ENCODE data around the gene BPNT1. TPM values are rescaled to one million over a fixed set of nuclear protein-coding genes. Genes with fewer than 3 reads are reported as not detected.

The BPNT1 gene, protein sequence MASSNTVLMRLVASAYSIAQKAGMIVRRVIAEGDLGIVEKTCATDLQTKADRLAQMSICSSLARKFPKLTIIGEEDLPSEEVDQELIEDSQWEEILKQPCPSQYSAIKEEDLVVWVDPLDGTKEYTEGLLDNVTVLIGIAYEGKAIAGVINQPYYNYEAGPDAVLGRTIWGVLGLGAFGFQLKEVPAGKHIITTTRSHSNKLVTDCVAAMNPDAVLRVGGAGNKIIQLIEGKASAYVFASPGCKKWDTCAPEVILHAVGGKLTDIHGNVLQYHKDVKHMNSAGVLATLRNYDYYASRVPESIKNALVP
- total RNA-seq (21.8 and 23.8 TPM in 2 replicates), polyA plus RNA-seq (51.2 and 54.9 TPM in 2 replicates), polyA minus RNA-seq (ENCODE audit: low replicate concordance) (9.3 and 26.5 TPM in 2 replicates)
- 24.9 and 28.4 TPM in 2 replicates for polyA plus RNA-seq (2012)

DNA sequence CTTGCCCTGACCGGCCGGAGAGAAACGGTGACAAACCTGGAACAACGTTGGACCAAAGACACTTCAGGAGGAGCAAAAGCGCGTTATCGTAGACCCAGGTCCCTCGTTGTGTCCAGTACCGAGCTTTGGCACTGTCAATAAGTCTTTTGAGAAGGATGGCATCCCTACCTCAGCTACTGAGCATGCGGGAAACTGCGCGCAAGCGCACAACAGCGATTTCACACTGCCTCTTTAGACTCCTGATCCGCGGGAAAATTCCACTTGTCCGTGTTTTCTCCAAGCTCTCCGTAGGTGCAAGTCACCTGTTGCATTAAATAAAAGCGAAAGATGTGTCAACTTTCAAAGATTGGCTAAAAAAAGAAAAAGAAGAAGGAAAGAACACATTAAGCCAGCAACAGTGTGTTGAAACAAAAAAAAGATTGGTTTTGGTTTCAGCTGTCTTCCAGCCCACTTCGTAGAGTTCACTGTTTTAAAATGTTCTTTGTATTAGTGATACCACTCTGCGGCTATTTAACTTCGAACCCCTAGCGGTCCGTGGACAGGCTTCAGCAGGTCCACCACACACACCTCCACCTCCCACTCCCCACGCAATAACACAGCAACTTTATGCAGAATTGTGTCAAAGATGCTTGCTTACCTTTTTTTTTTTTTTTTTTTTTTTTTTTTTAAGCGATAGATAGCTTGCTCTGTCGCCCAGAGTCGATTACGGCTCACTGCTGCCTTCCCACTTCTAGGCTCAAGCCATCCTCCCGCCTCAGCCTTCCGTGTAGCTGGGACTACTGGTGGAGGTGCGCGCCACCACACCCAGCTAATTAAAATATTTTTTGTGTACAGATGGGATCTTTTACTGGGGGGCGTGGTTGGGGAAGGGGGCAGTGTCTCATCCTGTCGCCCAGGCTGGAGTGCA, at the start of gene BPNT1:
BPNT1 (minus strand) TSS at position 139 of the 907 bp plus-strand sequence. CDS start 9,942 bp downstream, outside the sequence.
- no peak within 1 kb of the TSS for H3K27ac ChIP-seq (ENCODE audit: insufficient read depth, low read length)
- TF ChIP-seq EZH2 (IDR thresholded peaks at IDR 0.05; ENCODE audit: low read length, missing control alignments) = no peak
- TF ChIP-seq, protein P1, sequence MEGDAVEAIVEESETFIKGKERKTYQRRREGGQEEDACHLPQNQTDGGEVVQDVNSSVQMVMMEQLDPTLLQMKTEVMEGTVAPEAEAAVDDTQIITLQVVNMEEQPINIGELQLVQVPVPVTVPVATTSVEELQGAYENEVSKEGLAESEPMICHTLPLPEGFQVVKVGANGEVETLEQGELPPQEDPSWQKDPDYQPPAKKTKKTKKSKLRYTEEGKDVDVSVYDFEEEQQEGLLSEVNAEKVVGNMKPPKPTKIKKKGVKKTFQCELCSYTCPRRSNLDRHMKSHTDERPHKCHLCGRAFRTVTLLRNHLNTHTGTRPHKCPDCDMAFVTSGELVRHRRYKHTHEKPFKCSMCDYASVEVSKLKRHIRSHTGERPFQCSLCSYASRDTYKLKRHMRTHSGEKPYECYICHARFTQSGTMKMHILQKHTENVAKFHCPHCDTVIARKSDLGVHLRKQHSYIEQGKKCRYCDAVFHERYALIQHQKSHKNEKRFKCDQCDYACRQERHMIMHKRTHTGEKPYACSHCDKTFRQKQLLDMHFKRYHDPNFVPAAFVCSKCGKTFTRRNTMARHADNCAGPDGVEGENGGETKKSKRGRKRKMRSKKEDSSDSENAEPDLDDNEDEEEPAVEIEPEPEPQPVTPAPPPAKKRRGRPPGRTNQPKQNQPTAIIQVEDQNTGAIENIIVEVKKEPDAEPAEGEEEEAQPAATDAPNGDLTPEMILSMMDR (conservative IDR thresholded peaks at IDR 0.05 in 1 of 2, IDR thresholded peaks at IDR 0.05 in 1 of 2; ENCODE audit: low read depth in 1 of 2, low read length in 2 of 2) = no peak
- no peaks in the 10 kb centered on the region for H3K27me3 ChIP-seq (ENCODE audit: control insufficient read depth, insufficient read depth, low read length)

DNA sequence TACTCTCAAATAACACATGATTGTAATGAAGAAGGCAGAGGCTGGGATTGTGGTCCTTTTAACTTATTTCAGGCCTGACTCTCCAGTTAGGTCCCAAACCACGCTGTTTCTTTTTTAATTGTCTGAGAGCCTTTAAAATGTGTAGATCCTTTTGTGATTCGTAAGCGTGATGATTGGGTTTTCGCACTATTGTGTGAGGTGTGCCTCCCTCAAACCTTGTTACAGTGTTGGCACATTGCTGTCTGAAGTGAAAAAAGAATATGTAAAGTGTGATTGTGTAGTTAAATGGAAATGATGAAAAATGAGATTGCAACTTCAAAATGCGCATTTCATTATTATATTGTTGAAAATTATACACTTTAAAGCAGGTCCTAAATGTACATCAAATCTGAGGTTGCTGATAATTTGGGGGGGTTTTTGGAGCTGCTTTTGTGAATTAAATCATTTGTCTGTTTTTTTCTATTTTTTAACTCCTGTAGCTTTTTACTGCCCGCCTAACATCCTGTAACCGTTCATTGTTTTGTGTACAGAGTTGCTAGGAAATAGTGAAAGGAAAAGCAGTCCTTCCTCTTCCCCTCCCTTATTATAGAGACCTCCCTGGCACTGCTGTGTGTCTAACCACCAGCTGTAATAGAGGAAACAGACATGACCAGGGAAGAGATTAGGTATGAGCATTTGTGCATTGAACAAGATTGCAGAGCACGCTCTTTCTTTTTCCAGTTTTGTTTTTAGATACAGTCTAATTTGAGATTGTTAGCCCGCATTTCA, 47.6 kb upstream of the BPNT1 start:
- no peak overlapping the region for H3K4me2 ChIP-seq (ENCODE audit: extremely low read depth, insufficient read depth, low read length)
- TF ChIP-seq EZH2 (IDR thresholded peaks at IDR 0.05; ENCODE audit: low read length, missing control alignments) = no peak
- TF ChIP-seq, protein P1 (conservative IDR thresholded peaks at IDR 0.05 in 1 of 2, IDR thresholded peaks at IDR 0.05 in 1 of 2; ENCODE audit: low read depth in 1 of 2, low read length in 2 of 2) = no peak
- DNase-seq (ENCODE audit: low read depth in 2 of 2) = peak in 1 of 2 donors; percentile 8
- H3K9me3 ChIP-seq (ENCODE audit: control insufficient read depth, insufficient read depth, low read depth, low read length) = no peaks in the 10 kb centered on the region
- no peaks in the 10 kb centered on the region for H4K20me1 ChIP-seq (ENCODE audit: control insufficient read depth, extremely low read depth, insufficient read depth, low read length)
- no peak overlapping the region for H2AFZ ChIP-seq (ENCODE audit: low read length)
- no peaks in the 10 kb centered on the region for H3K79me2 ChIP-seq (ENCODE audit: control insufficient read depth, insufficient read depth, low read length)
- no peaks in the 10 kb centered on the region for H3K27me3 ChIP-seq (ENCODE audit: control insufficient read depth, insufficient read depth, low read length)
- no peak overlapping the region for H3K27ac ChIP-seq (ENCODE audit: insufficient read depth, low read length)
- H3K36me3 ChIP-seq (ENCODE audit: control insufficient read depth, insufficient read depth, low read length) = no peaks in the 10 kb centered on the region
- no peaks in the 10 kb centered on the region for H3K4me1 ChIP-seq (ENCODE audit: control insufficient read depth, extremely low read depth, insufficient read depth, low read length)
- H3K9ac ChIP-seq (ENCODE audit: insufficient read depth, low read length) = no peak overlapping the region
- no peak overlapping the region for H3K4me3 ChIP-seq (replicated peaks in 1 of 4; ENCODE audit: control extremely low read depth in 1 of 4, insufficient read depth in 1 of 4, low read depth in 3 of 4, low read length in 4 of 4)

More for the DNA sequence above, at the start of gene BPNT1:
- Histone ChIP-seq H3K4me1 (ENCODE audit: control insufficient read depth, extremely low read depth, insufficient read depth, low read length) (no peaks in the 10 kb centered on the region), H3K36me3 (ENCODE audit: control insufficient read depth, insufficient read depth, low read length) (no peaks in the 10 kb centered on the region), H3K79me2 (ENCODE audit: control insufficient read depth, insufficient read depth, low read length) (peaks cover 5% of the 10 kb centered on the region), H4K20me1 (ENCODE audit: control insufficient read depth, extremely low read depth, insufficient read depth, low read length) (no peaks in the 10 kb centered on the region), H3K9me3 (ENCODE audit: control insufficient read depth, insufficient read depth, low read depth, low read length) (no peaks in the 10 kb centered on the region), H2AFZ (ENCODE audit: low read length) (peak within 1 kb of the TSS; percentile 87), H3K9ac (ENCODE audit: insufficient read depth, low read length) (peak within 1 kb of the TSS; percentile 25), H3K4me3 (replicated peaks in 1 of 4; ENCODE audit: control extremely low read depth in 1 of 4, insufficient read depth in 1 of 4, low read depth in 3 of 4, low read length in 4 of 4) (peak within 1 kb of the TSS; percentile 45 to 83 (median 64)), H3K4me2 (ENCODE audit: extremely low read depth, insufficient read depth, low read length) (peak within 1 kb of the TSS; percentile 92)
- peak; percentile 90 to 95 for DNase-seq (ENCODE audit: low read depth in 2 of 2)
